ENCODE data around the gene CELSR1. TPM values are rescaled to one million over a fixed set of nuclear protein-coding genes. Genes with fewer than 3 reads are reported as not detected.

Gene CELSR1
- total RNA-seq, 1 donor from 2014 or later = 18.8 TPM

GRCh38 chr22:46413725-46414379, 123.6 kb downstream of the CELSR1 start:
- Mint-ChIP-seq H3K27me3 (ENCODE audit: low read depth) (no peaks in the 10 kb centered on the region), H3K27ac (no peak overlapping the region), H3K36me3 (no peaks in the 10 kb centered on the region), H3K9me3 (no peaks in the 10 kb centered on the region), H3K4me1 (peaks cover 13% of the 10 kb centered on the region), H3K4me3 (no peak overlapping the region)
- no peak for DNase-seq (ENCODE audit: low spot score in 2 of 2, unreplicated experiment in 2 of 2)
- TF ChIP-seq CTCF (IDR thresholded peaks at IDR 0.05; ENCODE audit: unreplicated experiment) = no peak

- no peaks in the 10 kb centered on the region for H3K9me3 Mint-ChIP-seq
- H3K27me3 Mint-ChIP-seq (ENCODE audit: low read depth) = no peaks in the 10 kb centered on the region
- H3K27ac Mint-ChIP-seq = no peak overlapping the region
- TF ChIP-seq CTCF (IDR thresholded peaks at IDR 0.05; ENCODE audit: unreplicated experiment) = no peak
- no peak overlapping the region for H3K4me3 Mint-ChIP-seq
- DNase-seq (ENCODE audit: low spot score in 2 of 2, unreplicated experiment in 2 of 2) = no peak
- H3K36me3 Mint-ChIP-seq = no peaks in the 10 kb centered on the region
- H3K4me1 Mint-ChIP-seq = peaks cover 13% of the 10 kb centered on the region
Measured at GRCh38 chr22:46411347-46411746, 126.1 kb downstream of the CELSR1 start.

- Mint-ChIP-seq H3K4me3 (no peak overlapping the region), H3K27me3 (ENCODE audit: low read depth) (no peaks in the 10 kb centered on the region), H3K27ac (no peak overlapping the region)
Measured at GRCh38 chr22:46410291-46410808, 127.1 kb downstream of the CELSR1 start.

GRCh38 chr22:46409631-46410210, 127.7 kb downstream of the CELSR1 start:
- no peak for TF ChIP-seq CTCF (IDR thresholded peaks at IDR 0.05; ENCODE audit: unreplicated experiment)
- no peak overlapping the region for H3K4me3 Mint-ChIP-seq

More at GRCh38 chr22:46410291-46410808, 127.1 kb downstream of the CELSR1 start:
- no peak for DNase-seq (ENCODE audit: low spot score in 2 of 2, unreplicated experiment in 2 of 2)
- peaks cover 8% of the 10 kb centered on the region for H3K4me1 Mint-ChIP-seq
- H3K36me3 Mint-ChIP-seq = no peaks in the 10 kb centered on the region
- no peaks in the 10 kb centered on the region for H3K9me3 Mint-ChIP-seq
- no peak for TF ChIP-seq CTCF (IDR thresholded peaks at IDR 0.05; ENCODE audit: unreplicated experiment)

GRCh38 chr22:46408568-46409506, 128.6 kb downstream of the CELSR1 start:
- Mint-ChIP-seq H3K9me3 (no peaks in the 10 kb centered on the region), H3K27me3 (ENCODE audit: low read depth) (no peaks in the 10 kb centered on the region), H3K36me3 (no peaks in the 10 kb centered on the region), H3K4me1 (peaks cover 8% of the 10 kb centered on the region), H3K4me3 (no peak overlapping the region), H3K27ac (no peak overlapping the region)
- DNase-seq (ENCODE audit: low spot score in 2 of 2, unreplicated experiment in 2 of 2) = no peak
- no peak for TF ChIP-seq CTCF (IDR thresholded peaks at IDR 0.05; ENCODE audit: unreplicated experiment)

More at GRCh38 chr22:46409631-46410210, 127.7 kb downstream of the CELSR1 start:
- Mint-ChIP-seq H3K27me3 (ENCODE audit: low read depth) (no peaks in the 10 kb centered on the region), H3K27ac (no peak overlapping the region), H3K36me3 (no peaks in the 10 kb centered on the region), H3K4me1 (peaks cover 8% of the 10 kb centered on the region), H3K9me3 (no peaks in the 10 kb centered on the region)
- no peak for DNase-seq (ENCODE audit: low spot score in 2 of 2, unreplicated experiment in 2 of 2)
